IMR-90 (cell line): ENCODE measurements around the gene SCPEP1. TPM values are rescaled to one million over a fixed set of nuclear protein-coding genes. Genes with fewer than 3 reads are reported as not detected.
"Not testable (repeated sequence)": the region's sequence is repeated elsewhere in the genome, so short reads cannot be mapped to it uniquely, and the experiment has no call there.

ENCODE experiments used
- ATAC-seq: fragments of 200-7000 bp; cut with Tn5 transposase; 2 replicates; pipeline ENCODE4 v1.9.1; 2020; ENCODE audit warnings: low read depth, mild to moderate bottlenecking, moderate library complexity
- BruUV-seq: library from RNA; stranded (reverse); fragments of 400-500 nt; replicated peaks from 2 replicates; lab custom pipeline; 2021; lab: Mats Ljungman, UMichigan
- CTCF ChIA-PET: fragments of 300-600 bp; formaldehyde crosslinking; extraction: SDS; loops from one replicate; lab custom pipeline; 2021; ENCODE audit warnings: antibody characterized with exemption; lab: Yijun Ruan, JAX
- POLR2A ChIA-PET: fragments of 300-600 bp; sonication (Branson Sonifier 250); formaldehyde crosslinking; loops from one replicate; lab custom pipeline; 2022; ENCODE audit warnings: antibody characterized with exemption; ENCODE audit not compliant: unreplicated experiment; lab: Charles Lee
- DNase-seq: peaks from one replicate; pipeline ENCODE4 v3.0.0; 2013
- H2AFZ ChIP-seq: replicated peaks from 2 replicates; pipeline ENCODE3; 2013; ENCODE audit warnings: low read length, mild to moderate bottlenecking; ENCODE audit not compliant: poor library complexity
- H2AK5ac ChIP-seq: 2 replicates; pipeline ENCODE4 v1.6.1; 2013; ENCODE audit warnings: low read depth, low read length, inconsistent platforms
- H2AK9ac ChIP-seq: replicated peaks from 2 replicates; pipeline ENCODE3; 2013; ENCODE audit warnings: mild to moderate bottlenecking, low read depth, low read length, moderate library complexity; ENCODE audit not compliant: poor library complexity
- H2BK120ac ChIP-seq: 2 replicates; pipeline ENCODE4 v1.6.1; 2013; ENCODE audit warnings: low read depth, low read length, inconsistent platforms
- H2BK15ac ChIP-seq: 3 replicates; pipeline ENCODE4 v1.6.1; 2013; ENCODE audit warnings: low read depth, low read length, inconsistent platforms
- H2BK20ac ChIP-seq: 2 replicates; pipeline ENCODE4 v1.6.1; 2013; ENCODE audit warnings: low read depth, mild to moderate bottlenecking, inconsistent platforms, low read length, moderate library complexity
- H2BK5ac ChIP-seq: 2 replicates; pipeline ENCODE4 v1.6.1; 2013; ENCODE audit warnings: mild to moderate bottlenecking, low read depth, low read length, inconsistent platforms; ENCODE audit not compliant: poor library complexity, severe bottlenecking
- H3K14ac ChIP-seq: replicated peaks from 2 replicates; pipeline ENCODE4 v1.6.1; 2013; ENCODE audit warnings: low read depth, low read length, inconsistent platforms
- H3K18ac ChIP-seq: 2 replicates; pipeline ENCODE4 v1.6.1; 2013; ENCODE audit warnings: low read depth, low read length, control low read depth
- H3K23ac ChIP-seq: 2 replicates; pipeline ENCODE4 v1.6.1; 2013; ENCODE audit warnings: low read depth, low read length, inconsistent platforms
- H3K27ac ChIP-seq: 2 replicates; pipeline ENCODE4 v1.5.1; 2013; ENCODE audit warnings: mild to moderate bottlenecking, control low read depth, low read length; ENCODE audit not compliant: insufficient read depth
- H3K27me3 ChIP-seq: 2 replicates; pipeline ENCODE4 v1.6.1; 2013; ENCODE audit warnings: low read length; ENCODE audit not compliant: control insufficient read depth, insufficient read depth
- H3K36me3 ChIP-seq: 2 replicates; pipeline ENCODE4 v1.6.1; 2013; ENCODE audit warnings: low read length, mixed read lengths; ENCODE audit not compliant: control insufficient read depth, insufficient read depth
- H3K4ac ChIP-seq: 2 replicates; pipeline ENCODE4 v1.6.1; 2013; ENCODE audit warnings: low read depth, low read length, inconsistent platforms
- H3K4me1 ChIP-seq: 2 replicates; pipeline ENCODE4 v1.6.1; 2013; ENCODE audit warnings: low read length, mixed read lengths; ENCODE audit not compliant: control insufficient read depth, insufficient read depth
- H3K4me2 ChIP-seq: 2 replicates; pipeline ENCODE4 v1.6.1; 2013; ENCODE audit warnings: low read depth, mild to moderate bottlenecking, control low read depth, low read length, moderate library complexity
- H3K4me3 ChIP-seq: 2 replicates; pipeline ENCODE4 v1.5.1; 2013; ENCODE audit warnings: low read depth, mild to moderate bottlenecking, control low read depth, low read length, moderate library complexity; ENCODE audit not compliant: insufficient read depth
- H3K56ac ChIP-seq: 2 replicates; pipeline ENCODE4 v1.6.1; 2013; ENCODE audit warnings: low read length, inconsistent platforms; ENCODE audit not compliant: insufficient read depth; ENCODE audit errors: extremely low read depth
- H3K79me1 ChIP-seq, 2 experiments: 2 replicates each; pipeline ENCODE4 v1.6.1; 2013; ENCODE audit warnings: low read length in 2 of 2, inconsistent platforms in 1 of 2, low read depth in 1 of 2
- H3K9ac ChIP-seq: 2 replicates; pipeline ENCODE4 v1.6.1; 2013; ENCODE audit warnings: low read depth, low read length, control low read depth
- H3K9me1 ChIP-seq: 2 replicates; pipeline ENCODE4 v1.6.1; 2013; ENCODE audit warnings: low read length, inconsistent platforms; ENCODE audit not compliant: insufficient read depth
- H3K9me3 ChIP-seq: 2 replicates; pipeline ENCODE4 v1.6.1; 2013; ENCODE audit warnings: low read length; ENCODE audit not compliant: control insufficient read depth, insufficient read depth
- H4K20me1 ChIP-seq: 2 replicates; pipeline ENCODE4 v1.6.1; 2013; ENCODE audit warnings: low read length, inconsistent platforms; ENCODE audit not compliant: insufficient read depth
- H4K5ac ChIP-seq: 2 replicates; pipeline ENCODE4 v1.6.1; 2013; ENCODE audit warnings: mild to moderate bottlenecking, low read depth, low read length, control low read depth
- H4K8ac ChIP-seq, 2 experiments: 2 replicates each; pipeline ENCODE4 v1.6.1; 2013; ENCODE audit warnings: low read depth in 2 of 2, low read length in 2 of 2, control low read depth in 1 of 2, inconsistent platforms in 1 of 2
- H4K91ac ChIP-seq: 2 replicates; pipeline ENCODE4 v1.6.1; 2013; ENCODE audit warnings: low read depth, low read length, inconsistent platforms; ENCODE audit not compliant: insufficient read depth
- NFE2L2 ChIP-seq: fragments of 150-350 bp; IDR thresholded peaks from 2 replicates; pipeline ENCODE4 v1.6.1; 2016; ENCODE audit warnings: low read depth, mild to moderate bottlenecking, low read length
- WGBS, 2 experiments: methylation state at CpG; one replicate each; pipeline versions ENCODE4 v1.1.5 to v1.1.7; 2013; ENCODE audit warnings: missing lambda C conversion rate in 2 of 2; ENCODE audit not compliant: insufficient read length in 1 of 2; ENCODE audit errors: extremely low coverage in 2 of 2; 5-methylcytosine and 5-hydroxymethylcytosine counted together
- dilution Hi-C: fragments of 300-500 bp; cut with HindIII; formaldehyde crosslinking; loops from one replicate; pipeline ENCODE4 v1.14.3; 2018; ENCODE audit warnings: low sequenced_read_pairs; ENCODE audit not compliant: unreplicated experiment
- in situ Hi-C: fragments of 300-500 bp; cut with MboI; formaldehyde crosslinking; loops from 3 replicates; pipeline ENCODE4 v1.14.3; 2019; ENCODE audit warnings: low sequenced_read_pairs, inconsistent platforms, mixed read lengths
- intact Hi-C: fragments of 100-400 bp; cut with micrococcal nuclease; formaldehyde crosslinking; loops from 2 replicates; pipeline ENCODE4 v1.10.0; 2022
- polyA plus RNA-seq, 3 experiments: library from polyadenylated mRNA; depleted of rRNA; stranded (reverse); fragments of >200 nt; gene quantifications; 2 replicates each; pipeline ENCODE4 v1.2.3, GENCODE V29; 2012; ENCODE audit warnings: low replicate concordance in 1 of 3
- total RNA-seq: library from RNA; depleted of rRNA; stranded (reverse); fragments of >200 nt; gene quantifications from 2 replicates; pipeline ENCODE4 v1.2.3, GENCODE V29; 2012
- TF ChIP-seq, protein P1 (sequence below): fragments of 150-350 bp; IDR thresholded peaks from 2 replicates; pipeline ENCODE4 v1.6.1; 2017; ENCODE audit warnings: mild to moderate bottlenecking, antibody characterized with exemption, low read length, low read depth

Gene SCPEP1
- total and polyA plus RNA-seq, 2 of the 4 experiments (the other 2 are of a cell fraction) = 16.5 to 32.1 TPM

DNA sequence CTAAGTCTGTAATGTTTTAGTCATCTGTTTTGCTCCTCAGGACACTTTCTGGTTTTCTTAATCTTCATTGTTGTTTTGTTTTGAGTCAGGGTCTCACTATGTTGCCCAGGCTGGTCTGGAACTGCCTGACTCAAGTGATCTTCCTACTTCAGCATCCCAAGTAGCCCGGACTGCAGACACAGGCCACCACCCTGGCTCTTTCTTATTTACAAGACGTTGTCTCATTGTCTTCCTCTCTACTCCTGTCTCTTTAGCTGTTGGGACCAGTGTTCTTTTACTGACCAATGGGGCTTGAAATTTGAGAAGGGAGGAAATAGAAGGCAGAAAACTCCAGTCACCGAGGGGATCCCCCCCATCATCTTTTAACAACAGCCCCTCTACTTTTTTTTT, 1.2 kb downstream of the SCPEP1 start:
- Histone ChIP-seq H2BK120ac (no peak overlapping the region), H3K79me1 (no peaks in the 10 kb centered on the region), H3K56ac (no peak overlapping the region), H4K5ac (peak overlapping the region; percentile 50; the same call in 1 of the 2 replicates), H3K4me3 (no peak overlapping the region), H4K8ac (0 out of 4 replicates have a peak overlapping the region, but pooled peaks of 1 of the 2 experiments have one; percentile 6), H2BK15ac (no peak overlapping the region), H2AK5ac (no peak overlapping the region), H3K18ac (no peak overlapping the region), H3K27me3 (peaks cover 8% of the 10 kb centered on the region), H3K27ac (no peak overlapping the region), H3K36me3 (no peaks in the 10 kb centered on the region), H3K23ac (no peak overlapping the region), H4K20me1 (no peaks in the 10 kb centered on the region), H2BK5ac (no peak overlapping the region), H3K4me2 (peak overlapping the region; percentile 99; the same call in 1 of the 2 replicates), H4K91ac (no peak overlapping the region), H2BK20ac (no peak overlapping the region), H2AFZ (no peak overlapping the region), H3K9ac (peak overlapping the region; percentile 84; the same call in 1 of the 2 replicates), H3K9me3 (no peaks in the 10 kb centered on the region), H3K14ac (no peak overlapping the region), H3K4me1 (peaks cover 3% of the 10 kb centered on the region), H2AK9ac (no peak overlapping the region), H3K9me1 (no peaks in the 10 kb centered on the region; the same call in 1 of the 2 replicates), H3K4ac (no peak overlapping the region)
- no peak for DNase-seq
- dilution Hi-C loops (no loop called here), in situ Hi-C loops (no loop called here), intact Hi-C loops (no loop called here)
- no peak for ATAC-seq
- no peak for TF ChIP-seq NFE2L2
- TF ChIP-seq, protein P1, sequence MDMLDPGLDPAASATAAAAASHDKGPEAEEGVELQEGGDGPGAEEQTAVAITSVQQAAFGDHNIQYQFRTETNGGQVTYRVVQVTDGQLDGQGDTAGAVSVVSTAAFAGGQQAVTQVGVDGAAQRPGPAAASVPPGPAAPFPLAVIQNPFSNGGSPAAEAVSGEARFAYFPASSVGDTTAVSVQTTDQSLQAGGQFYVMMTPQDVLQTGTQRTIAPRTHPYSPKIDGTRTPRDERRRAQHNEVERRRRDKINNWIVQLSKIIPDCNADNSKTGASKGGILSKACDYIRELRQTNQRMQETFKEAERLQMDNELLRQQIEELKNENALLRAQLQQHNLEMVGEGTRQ = no peak
- POLR2A ChIA-PET = interaction anchor here (0.6 kb wide), 1 partner anchor 683 kb away, joined by 4 read pairs; no protein-coding TSS in a partner anchor
- BruUV-seq = no TSS peak
- CTCF ChIA-PET = interaction anchor here (0.7 to 1.4 kb wide), 4 partner anchors 11 to 879 kb away, joined by 3 read pairs; no protein-coding TSS in a partner anchor
- WGBS, 2 experiments = no CpG with 5 or more reads among the region's 3 CpGs

DNA sequence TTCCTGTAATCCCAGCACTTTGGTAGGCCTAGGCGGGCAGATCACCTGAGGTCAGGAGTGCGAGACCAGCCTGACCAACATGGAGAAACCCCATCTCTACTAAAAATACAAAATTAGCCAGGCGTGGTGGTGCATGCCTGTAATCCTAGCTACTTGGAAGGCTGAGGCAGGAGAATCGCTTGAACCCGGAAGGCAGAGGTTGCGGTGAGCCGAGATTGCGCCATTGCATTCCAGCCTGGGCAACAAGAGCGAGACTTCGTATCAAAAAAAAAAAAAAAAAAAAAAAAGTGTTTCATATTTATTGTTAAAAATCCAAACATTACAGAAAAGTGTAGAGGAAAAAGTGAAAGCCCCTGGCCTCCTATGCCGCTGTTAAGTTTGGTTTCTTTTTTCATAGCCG, 2.6 kb downstream of the SCPEP1 start:
- CTCF ChIA-PET = interaction anchor here (0.7 kb wide), 1 partner anchor 1165 kb away, joined by 3 read pairs; no protein-coding TSS in a partner anchor
- not testable (repeated sequence) for BruUV-seq

More for the DNA sequence above, 2.6 kb downstream of the SCPEP1 start:
- H3K4me3 ChIP-seq, H4K8ac ChIP-seq, H3K4ac ChIP-seq, DNase-seq, H2AFZ ChIP-seq, H3K56ac ChIP-seq, H4K20me1 ChIP-seq, H2AK9ac ChIP-seq, H3K27ac ChIP-seq, H3K18ac ChIP-seq, H3K9ac ChIP-seq, dilution Hi-C loops, H3K4me2 ChIP-seq, H2BK120ac ChIP-seq, H3K9me1 ChIP-seq, H3K14ac ChIP-seq, H2BK15ac ChIP-seq, H3K23ac ChIP-seq, H2BK20ac ChIP-seq, intact Hi-C loops, POLR2A ChIA-PET, H2AK5ac ChIP-seq, in situ Hi-C loops, H3K4me1 ChIP-seq, H3K36me3 ChIP-seq, H4K5ac ChIP-seq, H3K9me3 ChIP-seq, H3K27me3 ChIP-seq, H4K91ac ChIP-seq, H2BK5ac ChIP-seq, ATAC-seq, H3K79me1 ChIP-seq: not testable (repeated sequence)
- no CpG with 5 or more reads among the region's 12 CpGs for WGBS, 2 experiments
